HG02852 (cell line): ENCODE results near the gene UNC119B.
"Not testable (repeated sequence)": the region's sequence is repeated elsewhere in the genome, so short reads cannot be mapped to it uniquely, and the experiment has no call there.

Experiments
- ATAC-seq: cut with Tn5 transposase; IDR thresholded peaks from one replicate; pipeline ENCODE4 v1.9.1; 2021; ENCODE audit warnings: mild to moderate bottlenecking, moderate library complexity; ENCODE audit not compliant: unreplicated experiment

Gene UNC119B

GRCh38 chr12:120710031-120710804, at the start of gene UNC119B:
Gene UNC119B (plus strand): TSS chr12:120710458. CDS start chr12:120710475, 17 bp downstream.
- peak; percentile 49 for ATAC-seq

- ATAC-seq, result no peak
Measured at GRCh38 chr12:120661432-120661831, 48.8 kb upstream of the UNC119B start.

- ATAC-seq, result peak; percentile 71
Measured at GRCh38 chr12:120662879-120663278, 47.4 kb upstream of the UNC119B start.

GRCh38 chr12:120663741-120664140, 46.5 kb upstream of the UNC119B start:
- no peak for ATAC-seq

- no peak for ATAC-seq
Measured at GRCh38 chr12:120666571-120667390, 43.5 kb upstream of the UNC119B start.

GRCh38 chr12:120668091-120668867, 42.0 kb upstream of the UNC119B start:
- no peak for ATAC-seq

- peak; percentile 65 for ATAC-seq
Measured at GRCh38 chr12:120668868-120669840, 41.1 kb upstream of the UNC119B start.

- ATAC-seq, result not testable (repeated sequence)
Measured at GRCh38 chr12:120670237-120670636, 40.0 kb upstream of the UNC119B start.

GRCh38 chr12:120670667-120671066, 39.6 kb upstream of the UNC119B start:
- ATAC-seq, result no peak

GRCh38 chr12:120674097-120674636, 36.1 kb upstream of the UNC119B start:
- ATAC-seq, result no peak

GRCh38 chr12:120677765-120678473, 32.3 kb upstream of the UNC119B start:
- no peak for ATAC-seq

- no peak for ATAC-seq
Measured at GRCh38 chr12:120678572-120678971, 31.7 kb upstream of the UNC119B start.

- no peak for ATAC-seq
Measured at GRCh38 chr12:120680165-120680738, 30.0 kb upstream of the UNC119B start.

GRCh38 chr12:120684523-120684932, 25.7 kb upstream of the UNC119B start:
- ATAC-seq, result no peak

GRCh38 chr12:120685522-120685921, 24.7 kb upstream of the UNC119B start:
- ATAC-seq, result no peak

- peak; percentile 71 for ATAC-seq
Measured at GRCh38 chr12:120686151-120686689, 24.0 kb upstream of the UNC119B start.

- ATAC-seq, result peak; percentile 71
Measured at GRCh38 chr12:120686690-120687577, 23.3 kb upstream of the UNC119B start, which contains the start of gene MLEC. Gene MLEC (plus strand): TSS chr12:120687149. CDS start chr12:120687297, 148 bp downstream.
